Tibial nerve (tissue), 4 donors: ENCODE results near the gene TJAP1.

Source experiments
- CTCF ChIP-seq, 5 experiments: fragments of 200-600 bp in 3 of 5; fragments of 450-650 bp in 2 of 5; sonication (generic) in 3 of 5; IDR thresholded peaks; one replicate each; pipeline ENCODE4 v1.5.1; 2016 to 2019; ENCODE audit warnings: antibody characterized with exemption in 5 of 5, mild to moderate bottlenecking in 3 of 5, moderate library complexity in 2 of 5
- EP300 ChIP-seq, 2 donors: sonication (generic); formaldehyde crosslinking; IDR thresholded peaks; one replicate each; pipeline ENCODE4 v1.6.1; 2017; ENCODE audit warnings: antibody characterized with exemption in 2 of 2, mild to moderate bottlenecking in 1 of 2
- POLR2A ChIP-seq, 2 donors: fragments of 450-650 bp; IDR thresholded peaks; one replicate each; pipeline ENCODE4 v1.6.1; 2017; ENCODE audit warnings: antibody characterized with exemption in 2 of 2, mild to moderate bottlenecking in 2 of 2, moderate library complexity in 2 of 2

GRCh38 chr6:43459535-43459934 lies 17.8 kb upstream of the TJAP1 start:
- TF ChIP-seq POLR2A (IDR thresholded peaks at IDR 0.05) (no peak), EP300 (IDR thresholded peaks at IDR 0.05) (no peak), CTCF (IDR thresholded peaks at IDR 0.05) (no peak)
